Mammary epithelial cell (primary cell): ENCODE measurements around the gene GPHB5.

Experiments used
- EZH2 ChIP-seq: IDR thresholded peaks from 2 replicates; pipeline ENCODE4 v1.6.1; 2012; ENCODE audit warnings: low read length, inconsistent platforms, borderline replicate concordance
- TF ChIP-seq, protein P1 (sequence below), 2 donors: IDR thresholded peaks in 1 of 2; conservative IDR thresholded peaks in 1 of 2; 2 replicates each; pipeline ENCODE4 v1.5.1; 2011 to 2012; ENCODE audit warnings: inconsistent platforms in 2 of 2, low read length in 2 of 2, mild to moderate bottlenecking in 2 of 2, control low read depth in 1 of 2, low read depth in 1 of 2; ENCODE audit not compliant: insufficient read depth in 1 of 2; ENCODE audit errors: extremely low read depth in 1 of 2

DNA sequence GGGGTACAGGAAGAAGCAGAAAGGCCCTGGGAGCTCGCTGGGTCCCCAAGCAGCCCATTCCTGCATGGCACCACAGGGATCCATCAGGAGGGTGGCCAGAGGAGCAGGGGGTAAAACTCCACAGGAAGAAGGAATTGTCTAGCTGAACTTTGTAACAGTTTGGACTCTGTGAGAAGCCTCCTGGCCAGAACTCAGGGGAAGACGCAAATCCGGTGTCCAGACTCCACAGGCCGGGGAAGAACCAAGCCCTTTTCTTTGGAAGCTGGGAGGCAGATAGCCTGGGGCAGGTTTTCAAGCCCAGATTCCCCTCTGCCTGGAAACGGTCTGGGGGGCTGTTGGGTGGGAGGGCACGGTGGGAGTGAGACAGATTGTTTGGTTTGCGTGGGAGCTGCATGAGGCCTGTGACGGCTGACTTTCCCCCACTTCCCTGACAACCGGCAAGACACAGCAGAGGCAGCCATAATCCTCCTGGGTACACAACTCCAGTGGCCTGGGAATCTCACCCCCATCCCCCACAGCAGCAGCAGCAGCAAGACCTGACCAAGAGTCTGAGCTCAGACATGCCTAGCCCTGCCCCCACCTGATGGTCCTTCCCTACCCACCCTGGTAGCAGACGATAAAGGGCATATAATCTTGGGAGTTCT lies 16.7 kb downstream of the GPHB5 start:
- TF ChIP-seq, protein P1, sequence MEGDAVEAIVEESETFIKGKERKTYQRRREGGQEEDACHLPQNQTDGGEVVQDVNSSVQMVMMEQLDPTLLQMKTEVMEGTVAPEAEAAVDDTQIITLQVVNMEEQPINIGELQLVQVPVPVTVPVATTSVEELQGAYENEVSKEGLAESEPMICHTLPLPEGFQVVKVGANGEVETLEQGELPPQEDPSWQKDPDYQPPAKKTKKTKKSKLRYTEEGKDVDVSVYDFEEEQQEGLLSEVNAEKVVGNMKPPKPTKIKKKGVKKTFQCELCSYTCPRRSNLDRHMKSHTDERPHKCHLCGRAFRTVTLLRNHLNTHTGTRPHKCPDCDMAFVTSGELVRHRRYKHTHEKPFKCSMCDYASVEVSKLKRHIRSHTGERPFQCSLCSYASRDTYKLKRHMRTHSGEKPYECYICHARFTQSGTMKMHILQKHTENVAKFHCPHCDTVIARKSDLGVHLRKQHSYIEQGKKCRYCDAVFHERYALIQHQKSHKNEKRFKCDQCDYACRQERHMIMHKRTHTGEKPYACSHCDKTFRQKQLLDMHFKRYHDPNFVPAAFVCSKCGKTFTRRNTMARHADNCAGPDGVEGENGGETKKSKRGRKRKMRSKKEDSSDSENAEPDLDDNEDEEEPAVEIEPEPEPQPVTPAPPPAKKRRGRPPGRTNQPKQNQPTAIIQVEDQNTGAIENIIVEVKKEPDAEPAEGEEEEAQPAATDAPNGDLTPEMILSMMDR (conservative IDR thresholded peaks at IDR 0.05 in 1 of 2, IDR thresholded peaks at IDR 0.05 in 1 of 2; ENCODE audit: extremely low read depth in 1 of 2, insufficient read depth in 1 of 2, low read depth in 1 of 2, low read length in 2 of 2), result no peak
- TF ChIP-seq EZH2, result no peak
